HFF-Myc (cell line): ENCODE results near the gene SLC1A3.
"Not testable (repeated sequence)": the region's sequence is repeated elsewhere in the genome, so short reads cannot be mapped to it uniquely, and the experiment has no call there.

Source experiments
- DNase-seq: peaks from one replicate; pipeline ENCODE4 v3.0.0-alpha.2; 2011; ENCODE audit warnings: low read depth; ENCODE audit errors: extremely low read depth
- H3K4me3 ChIP-seq: replicated peaks from 2 replicates; pipeline ENCODE4 v1.5.1; 2011; ENCODE audit warnings: low read depth, mild to moderate bottlenecking, control low read depth, low read length
- CTCF ChIP-seq: IDR thresholded peaks from 2 replicates; pipeline ENCODE4 v1.5.1; 2012; ENCODE audit warnings: mild to moderate bottlenecking, low read depth, low read length, control low read depth; ENCODE audit errors: missing control alignments

SLC1A3 gene

GRCh38 chr5:36573438-36573837 lies 33.0 kb upstream of the SLC1A3 start:
- no peak overlapping the region for H3K4me3 ChIP-seq
- no peak for TF ChIP-seq CTCF
- DNase-seq, result peak; percentile 46

- no peak overlapping the region for H3K4me3 ChIP-seq
- DNase-seq, result no peak
- TF ChIP-seq CTCF, result no peak
Observed at GRCh38 chr5:36575361-36575781, 31.0 kb upstream of the SLC1A3 start.

GRCh38 chr5:36576721-36577120 lies 29.7 kb upstream of the SLC1A3 start:
- no peak for TF ChIP-seq CTCF
- H3K4me3 ChIP-seq, result no peak overlapping the region
- DNase-seq, result no peak

GRCh38 chr5:36579858-36580257 lies 26.5 kb upstream of the SLC1A3 start:
- H3K4me3 ChIP-seq, result not testable (repeated sequence)

GRCh38 chr5:36581070-36581469 lies 25.3 kb upstream of the SLC1A3 start:
- no peak for TF ChIP-seq CTCF

More at GRCh38 chr5:36579858-36580257, 26.5 kb upstream of the SLC1A3 start:
- not testable (repeated sequence) for DNase-seq

GRCh38 chr5:36584009-36584875 lies 22.2 kb upstream of the SLC1A3 start:
- H3K4me3 ChIP-seq, result no peak overlapping the region
- TF ChIP-seq CTCF, result no peak
- DNase-seq, result no peak

More at GRCh38 chr5:36581070-36581469, 25.3 kb upstream of the SLC1A3 start:
- no peak for DNase-seq
- H3K4me3 ChIP-seq, result no peak overlapping the region

GRCh38 chr5:36585701-36586100 lies 20.7 kb upstream of the SLC1A3 start:
- DNase-seq, result no peak
- no peak overlapping the region for H3K4me3 ChIP-seq
- TF ChIP-seq CTCF, result no peak
